CD8-positive, alpha-beta memory T cell (primary cell): ENCODE data around the gene KCNN3. TPM values are rescaled to one million over a fixed set of nuclear protein-coding genes. Genes with fewer than 3 reads are reported as not detected.
A peak's percentile ranks its signal among the peaks of the same experiment; 100 is the strongest.

Source experiments
- CTCF ChIA-PET: fragments of 350-600 bp; sonication (Branson Sonifier 250); formaldehyde crosslinking; loops from one replicate; lab custom pipeline; 2021; ENCODE audit warnings: antibody characterized with exemption; lab: Charles Lee
- POLR2A ChIA-PET: fragments of 350-600 bp; sonication (Branson Sonifier 250); formaldehyde crosslinking; loops from one replicate; lab custom pipeline; 2021; ENCODE audit warnings: antibody characterized with exemption; lab: Charles Lee
- DNase-seq, 5 donors: peaks; one replicate each; pipeline versions ENCODE4 v3.0.0 to v3.0.0-alpha.2; 2020 to 2022; ENCODE audit warnings: mixed read lengths in 1 of 5
- H3K27ac ChIP-seq: one replicate; pipeline ENCODE4 v1.7.0; 2013; ENCODE audit warnings: low read depth, mild to moderate bottlenecking, low read length, moderate library complexity
- H3K27me3 ChIP-seq: 2 replicates; pipeline ENCODE4 v1.7.0; 2013; ENCODE audit warnings: low read length, mild to moderate bottlenecking; ENCODE audit not compliant: insufficient read depth, poor library complexity, severe bottlenecking
- H3K36me3 ChIP-seq: 2 replicates; pipeline ENCODE4 v1.7.0; 2013; ENCODE audit warnings: mild to moderate bottlenecking, low read length, moderate library complexity; ENCODE audit not compliant: insufficient read depth
- H3K4me1 ChIP-seq: 2 replicates; pipeline ENCODE4 v1.7.0; 2013; ENCODE audit warnings: mild to moderate bottlenecking, low read length, moderate library complexity; ENCODE audit not compliant: insufficient read depth
- H3K4me3 ChIP-seq: 2 replicates; pipeline ENCODE4 v1.7.0; 2013; ENCODE audit warnings: mild to moderate bottlenecking, low read length
- H3K9me3 ChIP-seq: 2 replicates; pipeline ENCODE4 v1.7.0; 2013; ENCODE audit warnings: mild to moderate bottlenecking, low read length
- H3K27ac Mint-ChIP-seq, 8 donors: one replicate each; pipeline ENCODE4 v1.8.0; 2020 to 2021; ENCODE audit warnings: mixed read lengths in 8 of 8, mild to moderate bottlenecking in 6 of 8, inconsistent platforms in 3 of 8, moderate library complexity in 3 of 8
- H3K27me3 Mint-ChIP-seq, 2 donors: one replicate each; pipeline ENCODE4 v1.8.0; 2020 to 2021; ENCODE audit warnings: mixed read lengths in 2 of 2, mild to moderate bottlenecking in 1 of 2, moderate library complexity in 1 of 2
- H3K36me3 Mint-ChIP-seq, 3 donors: one replicate each; pipeline ENCODE4 v1.8.0; 2020 to 2021; ENCODE audit warnings: mixed read lengths in 3 of 3, inconsistent platforms in 1 of 3, mild to moderate bottlenecking in 1 of 3
- H3K4me1 Mint-ChIP-seq, 3 donors: one replicate each; pipeline ENCODE4 v1.8.0; 2020 to 2021; ENCODE audit warnings: mixed read lengths in 3 of 3, inconsistent platforms in 1 of 3, mild to moderate bottlenecking in 1 of 3
- H3K4me3 Mint-ChIP-seq, 7 donors: one replicate each; pipeline ENCODE4 v1.8.0; 2020 to 2021; ENCODE audit warnings: mixed read lengths in 7 of 7, mild to moderate bottlenecking in 6 of 7, moderate library complexity in 4 of 7, inconsistent platforms in 2 of 7
- H3K9me3 Mint-ChIP-seq, 5 donors: one replicate each; pipeline ENCODE4 v1.8.0; 2020 to 2022; ENCODE audit warnings: mixed read lengths in 5 of 5, mild to moderate bottlenecking in 3 of 5, moderate library complexity in 2 of 5, inconsistent platforms in 1 of 5
- polyA plus RNA-seq: library from polyadenylated mRNA; unstranded; fragments of 300-500 nt; fragmentation: Illumina TruSeq; gene quantifications from one replicate; pipeline ENCODE4 v1.2.3, GENCODE V29; 2021
- total RNA-seq, 2 experiments: library from RNA; stranded (reverse); gene quantifications; one replicate each; pipeline ENCODE4 v1.2.3, GENCODE V29; 2021

The KCNN3 gene
- total and polyA plus RNA-seq, 3 experiments from 2014 or later: 0.18 to 0.22 TPM; not detected in 1

DNA sequence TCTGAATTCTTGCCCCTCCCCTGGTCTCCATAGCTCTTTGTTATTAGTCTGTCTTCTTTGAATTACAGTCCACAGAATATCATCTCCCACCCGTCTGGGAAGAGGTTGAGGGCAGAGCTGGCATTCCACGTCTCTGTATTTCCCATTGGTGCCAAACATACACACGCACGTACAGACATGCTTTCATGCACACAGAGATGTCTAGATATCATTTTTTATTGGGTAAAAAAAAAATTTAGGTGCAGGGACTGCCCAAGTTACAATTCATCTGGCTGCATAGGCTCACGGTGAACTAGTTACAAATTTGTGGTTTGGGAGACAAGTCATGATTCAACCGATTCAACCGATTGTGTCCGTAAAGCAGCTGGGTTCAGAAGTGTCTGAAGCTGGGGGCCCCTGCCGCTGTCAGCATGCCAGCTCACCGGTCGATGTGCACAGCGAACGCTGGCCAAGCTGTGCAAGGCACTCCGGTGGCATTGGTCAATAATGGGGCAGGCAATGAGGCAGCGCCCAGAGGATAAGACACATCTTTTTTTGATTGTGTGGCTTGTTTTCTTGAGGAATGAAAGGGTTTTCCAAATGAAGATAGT is 73.7 kb downstream of the KCNN3 start:
- H3K36me3 Mint-ChIP-seq: peaks cover 0 to 1% (median 0%) of the 10 kb centered on the region in 3 donors
- Histone ChIP-seq H3K4me1 (peaks cover 16% of the 10 kb centered on the region), H3K9me3 (no peaks in the 10 kb centered on the region), H3K27ac (no peak overlapping the region), H3K36me3 (no peaks in the 10 kb centered on the region), H3K27me3 (no peaks in the 10 kb centered on the region), H3K4me3 (no peak overlapping the region)
- no peak overlapping the region for H3K4me3 Mint-ChIP-seq
- peaks cover 7 to 9% of the 10 kb centered on the region in 2 donors for H3K27me3 Mint-ChIP-seq
- H3K4me1 Mint-ChIP-seq: peaks cover 17 to 29% (median 25%) of the 10 kb centered on the region in 3 donors
- ChIA-PET CTCF (interaction anchor here (1.0 kb wide), 1 partner anchor 34 kb away, joined by 3 read pairs; no protein-coding TSS in a partner anchor), POLR2A (no interaction called here)
- DNase-seq: no peak
- H3K9me3 Mint-ChIP-seq: no peaks in the 10 kb centered on the region
- peak overlapping the region in 2 of 8 donors; percentile 23 to 75 for H3K27ac Mint-ChIP-seq

- POLR2A ChIA-PET: no interaction called here
- peak overlapping the region in 3 of 8 donors; percentile 63 to 71 (median 71) for H3K27ac Mint-ChIP-seq
Measured at GRCh38 chr1:154794608-154795007, 75.5 kb downstream of the KCNN3 start.

GRCh38 chr1:154793685-154794084 is 76.4 kb downstream of the KCNN3 start:
- Histone ChIP-seq H3K27me3 (no peaks in the 10 kb centered on the region), H3K4me3 (no peak overlapping the region), H3K27ac (no peak overlapping the region), H3K9me3 (no peaks in the 10 kb centered on the region), H3K4me1 (peaks cover 28% of the 10 kb centered on the region), H3K36me3 (no peaks in the 10 kb centered on the region)
- peaks cover 28 to 44% (median 36%) of the 10 kb centered on the region in 3 donors for H3K4me1 Mint-ChIP-seq
- H3K27ac Mint-ChIP-seq: peak overlapping the region in 1 of 8 donors; percentile 71
- peaks cover 3 to 5% of the 10 kb centered on the region in 2 donors for H3K27me3 Mint-ChIP-seq
- H3K4me3 Mint-ChIP-seq: no peak overlapping the region
- ChIA-PET CTCF (interaction anchor here (3.1 kb wide), 1 partner anchor 34 kb away, joined by 29 read pairs; no protein-coding TSS in a partner anchor), POLR2A (no interaction called here)
- H3K9me3 Mint-ChIP-seq: no peaks in the 10 kb centered on the region
- H3K36me3 Mint-ChIP-seq: peaks cover 0 to 1% (median 0%) of the 10 kb centered on the region in 3 donors
- no peak for DNase-seq

More at GRCh38 chr1:154794608-154795007, 75.5 kb downstream of the KCNN3 start:
- CTCF ChIA-PET: interaction anchor here (0.8 kb wide), 1 partner anchor 34 kb away, joined by 3 read pairs; no protein-coding TSS in a partner anchor
- H3K4me1 ChIP-seq: peaks cover 28% of the 10 kb centered on the region
- Mint-ChIP-seq H3K4me3 (no peak overlapping the region), H3K27me3 (peaks cover 3 to 5% of the 10 kb centered on the region in 2 donors), H3K4me1 (peaks cover 27 to 40% (median 36%) of the 10 kb centered on the region in 3 donors), H3K9me3 (no peaks in the 10 kb centered on the region), H3K36me3 (peaks cover 0 to 1% (median 0%) of the 10 kb centered on the region in 3 donors)
- no peaks in the 10 kb centered on the region for H3K9me3 ChIP-seq
- no peak for DNase-seq
- H3K4me3 ChIP-seq: no peak overlapping the region
- H3K36me3 ChIP-seq: no peaks in the 10 kb centered on the region
- no peak overlapping the region for H3K27ac ChIP-seq
- H3K27me3 ChIP-seq: no peaks in the 10 kb centered on the region

DNA sequence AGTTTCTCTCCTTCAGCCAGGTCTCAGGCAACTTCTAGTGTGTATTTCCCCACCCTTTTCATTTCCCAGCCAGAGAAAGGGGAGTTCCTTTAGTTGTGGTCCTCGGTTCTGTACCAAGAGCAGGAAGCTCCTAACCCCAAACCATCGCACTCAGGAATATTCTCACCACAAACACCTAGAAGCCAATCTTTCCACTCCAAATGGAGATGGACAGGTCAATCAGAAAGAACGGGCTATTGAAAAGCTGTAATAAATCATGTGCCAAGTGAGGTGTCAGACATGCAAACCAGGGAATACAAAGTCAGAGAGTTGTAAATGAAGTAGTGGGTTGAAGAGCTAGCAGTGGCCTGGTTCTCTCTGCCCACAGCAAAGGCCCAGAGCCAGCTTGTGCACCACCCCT is 77.2 kb downstream of the KCNN3 start:
- H3K27ac ChIP-seq: no peak overlapping the region
- Mint-ChIP-seq H3K36me3 (peaks cover 0 to 1% (median 0%) of the 10 kb centered on the region in 3 donors), H3K27ac (peak overlapping the region in 6 of 8 donors; percentile 34 to 76 (median 64)), H3K4me1 (peaks cover 28 to 44% (median 36%) of the 10 kb centered on the region in 3 donors), H3K27me3 (peaks cover 3 to 5% of the 10 kb centered on the region in 2 donors), H3K4me3 (peak overlapping the region in 1 of 7 donors; percentile 39), H3K9me3 (no peaks in the 10 kb centered on the region)
- H3K27me3 ChIP-seq: no peaks in the 10 kb centered on the region
- no peak overlapping the region for H3K4me3 ChIP-seq
- DNase-seq: no peak
- H3K36me3 ChIP-seq: no peaks in the 10 kb centered on the region
- ChIA-PET CTCF (interaction anchor here (1.1 to 3.1 kb wide), 2 partner anchors 20 to 33 kb away, joined by 3 to 29 read pairs; no protein-coding TSS in a partner anchor), POLR2A (no interaction called here)
- no peaks in the 10 kb centered on the region for H3K9me3 ChIP-seq
- H3K4me1 ChIP-seq: peaks cover 28% of the 10 kb centered on the region

- Histone ChIP-seq H3K4me1 (peaks cover 31% of the 10 kb centered on the region), H3K9me3 (no peaks in the 10 kb centered on the region), H3K36me3 (no peaks in the 10 kb centered on the region), H3K27ac (no peak overlapping the region), H3K4me3 (peak overlapping the region; percentile 54), H3K27me3 (no peaks in the 10 kb centered on the region)
- Mint-ChIP-seq H3K4me3 (peak overlapping the region; percentile 18 to 84 (median 76)), H3K4me1 (peaks cover 28 to 44% (median 36%) of the 10 kb centered on the region in 3 donors), H3K27me3 (peaks cover 3% of the 10 kb centered on the region in 2 donors), H3K36me3 (peaks cover 0 to 1% (median 0%) of the 10 kb centered on the region in 3 donors), H3K27ac (peak overlapping the region; percentile 72 to 94 (median 89)), H3K9me3 (no peaks in the 10 kb centered on the region)
- peak; percentile 67 to 95 (median 92) for DNase-seq
- POLR2A ChIA-PET: interaction anchor here (0.6 to 1.5 kb wide), 12 partner anchors 10 to 571 kb away, joined by 3 to 8 read pairs (median 4); partner anchors contain the start of genes PBXIP1 and PMVK
- CTCF ChIA-PET: interaction anchor here (0.8 to 3.1 kb wide), 18 partner anchors 9 to 293 kb away, joined by 3 to 29 read pairs (median 6); partner anchors contain the start of gene PMVK
Measured at GRCh38 chr1:154791292-154792166, 78.6 kb downstream of the KCNN3 start.

GRCh38 chr1:154788886-154789285 is 81.2 kb downstream of the KCNN3 start:
- H3K27ac ChIP-seq: no peak overlapping the region
- H3K9me3 ChIP-seq: no peaks in the 10 kb centered on the region
- H3K4me1 ChIP-seq: peaks cover 55% of the 10 kb centered on the region
- Mint-ChIP-seq H3K4me3 (no peak overlapping the region), H3K9me3 (no peaks in the 10 kb centered on the region), H3K36me3 (no peaks in the 10 kb centered on the region), H3K27me3 (no peaks in the 10 kb centered on the region), H3K27ac (no peak overlapping the region), H3K4me1 (peaks cover 46 to 58% (median 54%) of the 10 kb centered on the region in 3 donors)
- no peaks in the 10 kb centered on the region for H3K27me3 ChIP-seq
- no peak overlapping the region for H3K4me3 ChIP-seq
- H3K36me3 ChIP-seq: no peaks in the 10 kb centered on the region
- ChIA-PET CTCF (interaction anchor here (0.9 to 1.2 kb wide), 2 partner anchors 14 to 28 kb away, joined by 4 read pairs; no protein-coding TSS in a partner anchor), POLR2A (no interaction called here)
- no peak for DNase-seq

GRCh38 chr1:154788110-154788870 is 81.8 kb downstream of the KCNN3 start:
- Histone ChIP-seq H3K9me3 (no peaks in the 10 kb centered on the region), H3K36me3 (no peaks in the 10 kb centered on the region), H3K4me3 (no peak overlapping the region), H3K27ac (no peak overlapping the region), H3K27me3 (no peaks in the 10 kb centered on the region), H3K4me1 (peaks cover 61% of the 10 kb centered on the region)
- H3K9me3 Mint-ChIP-seq: no peaks in the 10 kb centered on the region
- POLR2A ChIA-PET: no interaction called here
- DNase-seq: no peak
- H3K27me3 Mint-ChIP-seq: no peaks in the 10 kb centered on the region
- no peak overlapping the region for H3K4me3 Mint-ChIP-seq
- no peaks in the 10 kb centered on the region for H3K36me3 Mint-ChIP-seq
- peaks cover 51 to 58% (median 55%) of the 10 kb centered on the region in 3 donors for H3K4me1 Mint-ChIP-seq
- peak overlapping the region in 2 of 8 donors; percentile 12 to 60 for H3K27ac Mint-ChIP-seq
- CTCF ChIA-PET: interaction anchor here (1.1 to 1.2 kb wide), 2 partner anchors 27 to 91 kb away, joined by 3 to 4 read pairs; no protein-coding TSS in a partner anchor
